GM12878 (cell line): ENCODE results near the gene GRIK4. TPM values are rescaled to one million over a fixed set of nuclear protein-coding genes. Genes with fewer than 3 reads are reported as not detected.

Experiments used
- ATAC-seq: fragments of 200-7000 bp; cut with Tn5 transposase; 3 replicates; pipeline ENCODE4 v1.9.1; 2020; ENCODE audit warnings: mild to moderate bottlenecking, moderate library complexity
- BruUV-seq: library from RNA; stranded (reverse); fragments of 400-500 nt; replicated peaks from 2 replicates; lab custom pipeline; 2021; lab: Mats Ljungman, UMichigan
- CTCF ChIA-PET: fragments of 300-600 bp; sonication (Branson Sonifier 250); formaldehyde crosslinking; extraction: SDS; loops from one replicate; lab custom pipeline; 2021; ENCODE audit warnings: inconsistent platforms; lab: Yijun Ruan, JAX
- POLR2A ChIA-PET: fragments of 350-600 bp; formaldehyde crosslinking; extraction: SDS; loops from one replicate; lab custom pipeline; 2021; ENCODE audit warnings: inconsistent platforms; lab: Charles Lee
- RAD21 ChIA-PET: fragments of 300-600 bp; sonication (Branson Sonifier 250); formaldehyde crosslinking; loops from one replicate; lab custom pipeline; 2023; ENCODE audit warnings: antibody characterized with exemption; ENCODE audit not compliant: unreplicated experiment; lab: Charles Lee
- SMC1A ChIA-PET: fragments of 300-600 bp; sonication (Branson Sonifier 250); formaldehyde crosslinking; loops from one replicate; lab custom pipeline; 2023; ENCODE audit not compliant: unreplicated experiment, uncharacterized antibody; lab: Charles Lee
- DNase-seq: peaks from one replicate; pipeline ENCODE4 v3.0.0-alpha.2; 2011; ENCODE audit warnings: low read depth, low spot score
- FAIRE-seq: peaks from 3 replicates; lab custom pipeline; 2011; peaks lifted over from hg19 to GRCh38; lab: Jason Lieb, UNC
- H2AFZ ChIP-seq: 2 replicates; pipeline ENCODE4 v1.6.0; 2011; ENCODE audit warnings: low read depth, low read length, control low read depth; ENCODE audit not compliant: control insufficient read depth
- H3K27ac ChIP-seq: 2 replicates; pipeline ENCODE4 v1.5.1; 2011; ENCODE audit warnings: control low read depth; ENCODE audit not compliant: control insufficient read depth, insufficient read depth
- H3K27me3 ChIP-seq, 2 experiments: replicated peaks in 1 of 2; 2 replicates each; pipeline versions ENCODE4 v1.6.0 to v1.6.1; 2011; ENCODE audit warnings: low read length in 1 of 2; ENCODE audit not compliant: control insufficient read depth in 2 of 2, insufficient read depth in 2 of 2
- H3K36me3 ChIP-seq, 2 experiments: 2 replicates each; pipeline ENCODE4 v1.5.1; 2011; ENCODE audit warnings: low read length in 1 of 2; ENCODE audit not compliant: control insufficient read depth in 2 of 2, insufficient read depth in 2 of 2
- H3K4me1 ChIP-seq: 2 replicates; pipeline ENCODE4 v1.6.1; 2011; ENCODE audit warnings: mild to moderate bottlenecking, low read length, moderate library complexity, mixed read lengths; ENCODE audit not compliant: control insufficient read depth, insufficient read depth
- H3K4me2 ChIP-seq: 2 replicates; pipeline ENCODE4 v1.6.0; 2011; ENCODE audit warnings: control low read depth; ENCODE audit not compliant: control insufficient read depth, insufficient read depth
- H3K4me3 ChIP-seq: fragments of 200-600 bp; sonication (generic); 2 replicates; pipeline ENCODE4 v1.5.1; 2016
- H3K79me2 ChIP-seq: 2 replicates; pipeline ENCODE4 v1.6.0; 2011; ENCODE audit warnings: low read length; ENCODE audit not compliant: control insufficient read depth, insufficient read depth
- H3K9ac ChIP-seq: 2 replicates; pipeline ENCODE4 v1.8.0; 2011; ENCODE audit warnings: low read length, control low read depth, mixed read lengths; ENCODE audit not compliant: control insufficient read depth, insufficient read depth
- H3K9me3 ChIP-seq: replicated peaks from 3 replicates; pipeline ENCODE4 v1.5.1; 2011; ENCODE audit warnings: mild to moderate bottlenecking, low read length; ENCODE audit not compliant: control insufficient read depth, insufficient read depth
- H4K20me1 ChIP-seq: 2 replicates; pipeline ENCODE4 v1.6.0; 2011; ENCODE audit not compliant: control insufficient read depth, insufficient read depth
- BACH1 ChIP-seq: fragments of 450-650 bp; IDR thresholded peaks from 2 replicates; pipeline ENCODE4 v1.6.1; 2017; ENCODE audit warnings: mild to moderate bottlenecking, borderline replicate concordance
- CBX3 ChIP-seq: fragments of 200-600 bp; sonication (generic); IDR thresholded peaks from 2 replicates; pipeline ENCODE4 v1.6.1; 2016; ENCODE audit warnings: low read depth, borderline replicate concordance
- CHD2 ChIP-seq: IDR thresholded peaks from 2 replicates; pipeline ENCODE4 v1.6.1; 2011; ENCODE audit warnings: low read depth, low read length, improper control_type of control experiment, borderline replicate concordance
- CHD4 ChIP-seq: fragments of 200-600 bp; sonication (generic); IDR thresholded peaks from 2 replicates; pipeline ENCODE4 v1.6.1; 2016; ENCODE audit warnings: mild to moderate bottlenecking
- ELK1 ChIP-seq: IDR thresholded peaks from 2 replicates; pipeline ENCODE4 v1.6.1; 2012; ENCODE audit warnings: low read depth, low read length, improper control_type of control experiment
- MXI1 ChIP-seq: fragments of 150-350 bp; IDR thresholded peaks from 2 replicates; pipeline ENCODE4 v1.6.1; 2011; ENCODE audit warnings: low read depth, mild to moderate bottlenecking, inconsistent platforms, low read length, improper control_type of control experiment
- NFYA ChIP-seq: IDR thresholded peaks from 2 replicates; pipeline ENCODE4 v1.6.1; 2011; ENCODE audit warnings: low read depth, mild to moderate bottlenecking, low read length, improper control_type of control experiment, borderline replicate concordance
- NR2C2 ChIP-seq: IDR thresholded peaks from 2 replicates; pipeline ENCODE4 v1.6.1; 2011; ENCODE audit warnings: borderline replicate concordance, low read depth; ENCODE audit not compliant: control insufficient read depth, insufficient read length
- POLR2A ChIP-seq: IDR thresholded peaks from 2 replicates; pipeline ENCODE4 v1.6.1; 2011; ENCODE audit warnings: low read depth, mild to moderate bottlenecking, low read length
- USF1 ChIP-seq: IDR thresholded peaks from 2 replicates; pipeline ENCODE4 v1.6.1; 2011; ENCODE audit warnings: borderline replicate concordance, low read depth, mild to moderate bottlenecking, moderate library complexity, mixed read lengths, low read length; ENCODE audit not compliant: insufficient read depth; ENCODE audit errors: extremely low read length
- USF2 ChIP-seq: IDR thresholded peaks from 2 replicates; pipeline ENCODE4 v1.6.1; 2011; ENCODE audit warnings: low read depth, low read length, improper control_type of control experiment, borderline replicate concordance
- YBX1 ChIP-seq: fragments of 450-650 bp; IDR thresholded peaks from 2 replicates; pipeline ENCODE4 v1.6.1; 2016; ENCODE audit warnings: antibody characterized with exemption
- WGBS: methylation state at CpG from one replicate; pipeline ENCODE4 v1.1.6; 2016; ENCODE audit warnings: low lambda C conversion rate; ENCODE audit not compliant: insufficient replicate concordance, insufficient coverage; ENCODE audit errors: missing lambda C conversion rate; 5-methylcytosine and 5-hydroxymethylcytosine counted together
- in situ Hi-C: fragments of 300-500 bp; cut with MboI; formaldehyde crosslinking; loops from 9 replicates; pipeline ENCODE4 v1.14.3; 2018; ENCODE audit warnings: mixed read lengths
- intact Hi-C: fragments of 100-400 bp; cut with micrococcal nuclease; formaldehyde crosslinking; loops from one replicate; pipeline ENCODE4 v1.14.2; 2022; ENCODE audit not compliant: unreplicated experiment
- polyA plus RNA-seq, 11 experiments: library from polyadenylated mRNA; depleted of rRNA in 4 of 11; unstranded in 6 of 11; stranded (reverse) in 5 of 11; fragments of >200 nt; fragmentation: Nextera tagmentation in 4 of 11; fragmentation: Illumina TruSeq in 1 of 11; extraction: Ambion mirVana in 4 of 11; extraction: Trizol in 1 of 11; gene quantifications; 1 replicate in 1 of 11; 2 replicates in 10 of 11; pipeline versions ENCODE4 v1.2.1 to v1.2.3, GENCODE V29; 2011 to 2016; ENCODE audit warnings: inconsistent platforms in 2 of 11, missing spikeins in 2 of 11, low read depth in 1 of 11
- total RNA-seq, 4 experiments: library from RNA; depleted of rRNA in 3 of 4; stranded (reverse); fragments of >200 nt in 3 of 4; fragmentation: Illumina TruSeq in 1 of 4; extraction: Trizol in 1 of 4; gene quantifications; 2 replicates each; pipeline versions ENCODE4 v1.2.1 to v1.2.3, GENCODE V29; 2013 to 2021
- TF ChIP-seq, protein P1 (sequence below): fragments of 450-650 bp; formaldehyde crosslinking; IDR thresholded peaks from 2 replicates; pipeline ENCODE4 v1.4.0; 2022; ENCODE audit warnings: mild to moderate bottlenecking, moderate library complexity

The GRIK4 gene
- total and polyA plus RNA-seq, 10 of the 15 experiments (the other 5 are each of a cell fraction or from before 2014, with no cell fraction given): 0.33 to 3.6 (median 0.72) TPM

DNA sequence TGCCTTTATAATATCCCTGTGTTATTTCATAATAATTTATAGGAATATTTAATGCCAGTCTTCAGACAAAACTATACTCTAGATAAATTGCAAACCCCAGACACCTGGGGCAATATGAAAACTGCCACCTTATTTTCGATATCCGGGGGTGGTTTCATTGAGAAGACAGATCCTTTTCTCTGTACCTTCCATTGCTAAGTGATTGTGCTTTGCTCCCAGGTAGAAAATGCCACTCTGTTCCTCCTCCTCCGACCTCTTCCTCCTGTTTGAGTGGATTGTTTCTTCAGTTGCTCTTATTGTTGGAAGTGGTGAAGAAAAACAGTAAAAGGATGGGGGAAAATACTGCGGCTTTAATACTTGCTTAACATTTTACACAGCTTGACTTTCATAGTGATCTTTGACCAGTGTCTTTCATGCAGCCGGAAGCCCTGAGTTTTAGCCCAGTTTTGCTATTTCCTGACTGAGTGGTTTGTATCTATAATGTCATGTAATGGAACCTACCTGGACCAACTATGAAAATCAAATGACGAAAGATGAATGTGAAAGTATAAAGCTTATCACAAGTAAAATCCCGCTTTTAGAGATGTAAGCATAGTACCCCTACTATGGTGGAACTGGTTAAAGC lies 5.6 kb upstream of the GRIK4 start (continued):
- no peak for TF ChIP-seq NR2C2
- TF ChIP-seq YBX1: no peak
- no peak for TF ChIP-seq USF1
- no peak for TF ChIP-seq USF2
- no peak for TF ChIP-seq MXI1

- BruUV-seq: no TSS peak
- H3K27me3 ChIP-seq: no peaks in the 10 kb centered on the region; a peak in 1 of 4 replicates
- intact Hi-C loops: loop anchor here (2.0 to 5.0 kb wide), 3 partner anchors 103 to 685 kb away; no protein-coding TSS in a partner anchor
- TF ChIP-seq CHD2: no peak
- TF ChIP-seq POLR2A: no peak
- TF ChIP-seq NFYA: no peak
- TF ChIP-seq BACH1: no peak
- TF ChIP-seq ELK1: no peak
- TF ChIP-seq CHD4: no peak
- TF ChIP-seq, protein P1, sequence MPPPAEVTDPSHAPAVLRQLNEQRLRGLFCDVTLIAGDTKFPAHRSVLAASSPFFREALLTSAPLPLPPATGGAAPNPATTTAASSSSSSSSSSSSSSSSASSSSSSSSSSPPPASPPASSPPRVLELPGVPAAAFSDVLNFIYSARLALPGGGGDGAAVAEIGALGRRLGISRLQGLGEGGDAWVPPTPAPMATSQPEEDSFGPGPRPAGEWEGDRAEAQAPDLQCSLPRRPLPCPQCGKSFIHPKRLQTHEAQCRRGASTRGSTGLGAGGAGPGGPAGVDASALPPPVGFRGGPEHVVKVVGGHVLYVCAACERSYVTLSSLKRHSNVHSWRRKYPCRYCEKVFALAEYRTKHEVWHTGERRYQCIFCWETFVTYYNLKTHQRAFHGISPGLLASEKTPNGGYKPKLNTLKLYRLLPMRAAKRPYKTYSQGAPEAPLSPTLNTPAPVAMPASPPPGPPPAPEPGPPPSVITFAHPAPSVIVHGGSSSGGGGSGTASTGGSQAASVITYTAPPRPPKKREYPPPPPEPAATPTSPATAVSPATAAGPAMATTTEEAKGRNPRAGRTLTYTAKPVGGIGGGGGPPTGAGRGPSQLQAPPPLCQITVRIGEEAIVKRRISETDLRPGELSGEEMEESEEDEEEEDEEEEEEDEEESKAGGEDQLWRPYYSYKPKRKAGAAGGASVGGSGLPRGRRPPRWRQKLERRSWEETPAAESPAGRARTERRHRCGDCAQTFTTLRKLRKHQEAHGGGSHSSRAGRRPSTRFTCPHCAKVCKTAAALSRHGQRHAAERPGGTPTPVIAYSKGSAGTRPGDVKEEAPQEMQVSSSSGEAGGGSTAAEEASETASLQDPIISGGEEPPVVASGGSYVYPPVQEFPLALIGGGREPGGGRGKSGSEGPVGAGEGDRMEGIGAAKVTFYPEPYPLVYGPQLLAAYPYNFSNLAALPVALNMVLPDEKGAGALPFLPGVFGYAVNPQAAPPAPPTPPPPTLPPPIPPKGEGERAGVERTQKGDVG (CRISPR knock-in tag): no peak
- no peak for TF ChIP-seq USF2
- TF ChIP-seq CBX3: no peak
Observed at GRCh38 chr11:120509346-120510053, 2.0 kb upstream of the GRIK4 start.

More at GRCh38 chr11:120509346-120510053, 2.0 kb upstream of the GRIK4 start:
- H3K4me1 ChIP-seq: no peaks in the 10 kb centered on the region; the same call in 1 of the 2 replicates
- DNase-seq (no peak), ATAC-seq (no peak), FAIRE-seq (no peak)
- RAD21 ChIA-PET: interaction anchor here (1.0 to 5.0 kb wide), 8 partner anchors 7 to 685 kb away, joined by 3 to 64 read pairs (median 7); partner anchors contain the start of gene ARHGEF12
- no peaks in the 10 kb centered on the region for H4K20me1 ChIP-seq
- in situ Hi-C loops: loop anchor here (10.0 kb wide), 1 partner anchor 175 kb away; no protein-coding TSS in a partner anchor
- no peak overlapping the region for H3K9ac ChIP-seq
- POLR2A ChIA-PET: no interaction called here
- no peaks in the 10 kb centered on the region for H3K36me3 ChIP-seq
- H3K4me3 ChIP-seq: no peak overlapping the region
- no peak overlapping the region for H2AFZ ChIP-seq
- no peaks in the 10 kb centered on the region for H3K79me2 ChIP-seq
- SMC1A ChIA-PET: interaction anchor here (0.7 to 2.9 kb wide), 9 partner anchors 8 to 723 kb away, joined by 3 to 11 read pairs (median 3); no protein-coding TSS in a partner anchor
- WGBS: 26% methylated on average over 7 of the region's 7 CpGs
- no peak overlapping the region for H3K4me2 ChIP-seq
- H3K27ac ChIP-seq: no peak overlapping the region
- H3K9me3 ChIP-seq: no peaks in the 10 kb centered on the region
- CTCF ChIA-PET: interaction anchor here (0.7 to 8.9 kb wide), 15 partner anchors 8 to 604 kb away, joined by 3 to 95 read pairs (median 8); partner anchors contain the start of genes ARHGEF12 and TLCD5
